DND-41 (cell line): Measurements from ENCODE around the gene SNPH.
A peak's percentile ranks its signal among the peaks of the same experiment; 100 is the strongest.

Source experiments
- ATAC-seq: fragments of 200-7000 bp; cut with Tn5 transposase; 3 replicates; pipeline ENCODE4 v1.9.1; 2021; ENCODE audit warnings: low read depth; ENCODE audit not compliant: insufficient read depth
- DNase-seq: peaks from one replicate; pipeline ENCODE4 v3.0.0-alpha.2; 2020
- H2AFZ ChIP-seq: 2 replicates; pipeline ENCODE4 v1.6.0; 2012; ENCODE audit warnings: low read depth, low read length
- H3K27ac ChIP-seq: 2 replicates; pipeline ENCODE4 v1.5.1; 2012; ENCODE audit warnings: low read length, inconsistent platforms
- H3K27me3 ChIP-seq: fragments of 200-600 bp; sonication (generic); 2 replicates; pipeline ENCODE4 v1.6.0; 2012; ENCODE audit warnings: low read length, mild to moderate bottlenecking, inconsistent platforms; ENCODE audit not compliant: insufficient read depth, poor library complexity
- H3K36me3 ChIP-seq: 2 replicates; pipeline ENCODE4 v1.5.1; 2012; ENCODE audit warnings: low read length, inconsistent platforms; ENCODE audit not compliant: insufficient read depth
- H3K4me1 ChIP-seq: 2 replicates; pipeline ENCODE4 v1.5.1; 2012; ENCODE audit warnings: mild to moderate bottlenecking, low read length; ENCODE audit not compliant: insufficient read depth
- H3K4me2 ChIP-seq: 2 replicates; pipeline ENCODE4 v1.6.0; 2012; ENCODE audit warnings: mild to moderate bottlenecking, moderate library complexity, low read length, inconsistent platforms; ENCODE audit not compliant: insufficient read depth
- H3K4me3 ChIP-seq, 2 experiments: fragments of 200-600 bp in 1 of 2; shearing (Covaris generic) in 1 of 2; 2 replicates each; pipeline ENCODE4 v1.5.1; 2012 to 2016; ENCODE audit warnings: inconsistent platforms in 2 of 2, low read length in 2 of 2, mild to moderate bottlenecking in 2 of 2, low read depth in 1 of 2, moderate library complexity in 1 of 2
- H3K79me2 ChIP-seq: 2 replicates; pipeline ENCODE4 v1.6.0; 2012; ENCODE audit warnings: low read length, inconsistent platforms; ENCODE audit not compliant: insufficient read depth
- H3K9ac ChIP-seq: 2 replicates; pipeline ENCODE4 v1.6.0; 2012; ENCODE audit warnings: low read depth, mild to moderate bottlenecking, inconsistent platforms, low read length, moderate library complexity
- H3K9me3 ChIP-seq: 2 replicates; pipeline ENCODE4 v1.5.1; 2012; ENCODE audit warnings: low read length, moderate library complexity, mild to moderate bottlenecking, inconsistent platforms; ENCODE audit not compliant: insufficient read depth, severe bottlenecking
- H4K20me1 ChIP-seq: 2 replicates; pipeline ENCODE4 v1.6.0; 2012; ENCODE audit warnings: low read length; ENCODE audit not compliant: insufficient read depth
- CTCF ChIP-seq: IDR thresholded peaks from 2 replicates; pipeline ENCODE4 v1.5.1; 2012; ENCODE audit warnings: borderline replicate concordance, low read length, moderate library complexity, mild to moderate bottlenecking; ENCODE audit not compliant: poor library complexity, severe bottlenecking; ENCODE audit errors: extremely low read depth
- EZH2 ChIP-seq: IDR thresholded peaks from 3 replicates; pipeline ENCODE4 v1.6.1; 2012; ENCODE audit warnings: borderline replicate concordance, low read depth, mild to moderate bottlenecking, moderate library complexity, low read length, inconsistent platforms; ENCODE audit not compliant: severe bottlenecking

SNPH gene

DNA sequence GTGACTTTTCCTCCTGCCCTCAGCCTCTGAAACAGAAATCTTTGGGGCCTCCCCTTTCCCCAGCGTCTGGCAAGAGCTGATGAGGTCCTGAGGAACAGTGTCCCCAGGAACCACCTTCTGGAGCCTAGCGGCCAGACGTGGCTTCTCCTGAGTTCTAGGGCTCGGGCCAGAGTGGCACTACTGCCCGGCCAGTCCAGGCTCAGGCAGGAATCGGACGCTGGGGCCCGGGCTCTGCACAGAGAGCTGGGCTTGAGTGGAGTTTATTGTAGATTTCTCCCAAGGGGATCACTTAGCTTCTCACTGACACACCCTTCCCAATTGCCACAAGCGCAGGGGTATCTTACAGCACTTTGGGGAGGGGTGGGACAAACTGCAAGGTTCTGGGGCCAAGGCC, 42.6 kb downstream of the SNPH start:
- Histone ChIP-seq H4K20me1 (no peaks in the 10 kb centered on the region; the same call in 1 of the 2 replicates), H3K4me3 (no peak overlapping the region), H3K79me2 (no peaks in the 10 kb centered on the region), H3K27me3 (no peaks in the 10 kb centered on the region), H3K27ac (no peak overlapping the region), H3K4me2 (no peak overlapping the region), H2AFZ (no peak overlapping the region), H3K36me3 (no peaks in the 10 kb centered on the region), H3K4me1 (peaks cover 5% of the 10 kb centered on the region), H3K9me3 (no peaks in the 10 kb centered on the region), H3K9ac (no peak overlapping the region)
- DNase-seq (no peak), ATAC-seq (no peak)
- TF ChIP-seq EZH2: no peak
- no peak for TF ChIP-seq CTCF

DNA sequence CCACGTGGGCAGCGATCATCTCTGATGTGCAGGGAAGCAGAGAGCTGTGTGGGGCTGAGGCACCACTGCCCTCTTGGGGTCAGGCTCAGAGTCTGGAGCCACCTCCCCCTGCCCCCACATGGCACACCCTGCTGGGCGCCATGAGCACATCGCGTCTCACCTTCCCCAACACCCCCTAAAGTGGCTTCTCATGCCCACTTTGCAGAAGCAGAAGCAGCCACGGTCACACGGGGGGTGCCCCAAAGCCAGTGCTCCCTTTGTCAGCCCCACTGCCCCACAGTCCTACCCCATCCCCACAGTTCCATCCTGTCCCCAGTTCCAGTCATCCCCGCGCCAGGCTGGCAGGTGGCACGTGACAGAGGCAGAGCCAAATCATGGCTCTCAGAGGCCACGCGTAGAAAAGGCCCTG, 43.3 kb downstream of the SNPH start:
- Histone ChIP-seq H4K20me1 (no peaks in the 10 kb centered on the region; the same call in 1 of the 2 replicates), H3K27ac (no peak overlapping the region), H3K79me2 (no peaks in the 10 kb centered on the region), H3K4me2 (no peak overlapping the region), H3K4me1 (peaks cover 8% of the 10 kb centered on the region), H3K9me3 (no peaks in the 10 kb centered on the region), H3K9ac (no peak overlapping the region), H3K27me3 (no peaks in the 10 kb centered on the region), H3K36me3 (no peaks in the 10 kb centered on the region), H2AFZ (no peak overlapping the region), H3K4me3 (no peak overlapping the region)
- ATAC-seq: no peak
- DNase-seq: no peak
- TF ChIP-seq EZH2 (no peak), CTCF (peak; percentile 4)

- no peak overlapping the region for H3K9ac ChIP-seq
- TF ChIP-seq CTCF (no peak), EZH2 (no peak)
- DNase-seq: no peak
These were observed 44.0 kb downstream of the SNPH start for GRCh38 chr20:1310071-1310470.

More at GRCh38 chr20:1310071-1310470, 44.0 kb downstream of the SNPH start:
- no peaks in the 10 kb centered on the region for H3K27me3 ChIP-seq
- no peak for ATAC-seq
- no peaks in the 10 kb centered on the region for H3K79me2 ChIP-seq
- H2AFZ ChIP-seq: no peak overlapping the region
- H3K4me3 ChIP-seq: no peak overlapping the region
- no peak overlapping the region for H3K4me2 ChIP-seq
- H3K27ac ChIP-seq: no peak overlapping the region
- H4K20me1 ChIP-seq: no peaks in the 10 kb centered on the region; the same call in 1 of the 2 replicates
- H3K9me3 ChIP-seq: no peaks in the 10 kb centered on the region
- no peaks in the 10 kb centered on the region for H3K36me3 ChIP-seq
- H3K4me1 ChIP-seq: peaks cover 8% of the 10 kb centered on the region
